HG02798 (cell line): Measurements from ENCODE around the gene MARK2.

Source experiments
- ATAC-seq: cut with Tn5 transposase; IDR thresholded peaks from one replicate; pipeline ENCODE4 v1.9.1; 2021; ENCODE audit warnings: mild to moderate bottlenecking; ENCODE audit not compliant: unreplicated experiment, poor library complexity

Gene MARK2

DNA sequence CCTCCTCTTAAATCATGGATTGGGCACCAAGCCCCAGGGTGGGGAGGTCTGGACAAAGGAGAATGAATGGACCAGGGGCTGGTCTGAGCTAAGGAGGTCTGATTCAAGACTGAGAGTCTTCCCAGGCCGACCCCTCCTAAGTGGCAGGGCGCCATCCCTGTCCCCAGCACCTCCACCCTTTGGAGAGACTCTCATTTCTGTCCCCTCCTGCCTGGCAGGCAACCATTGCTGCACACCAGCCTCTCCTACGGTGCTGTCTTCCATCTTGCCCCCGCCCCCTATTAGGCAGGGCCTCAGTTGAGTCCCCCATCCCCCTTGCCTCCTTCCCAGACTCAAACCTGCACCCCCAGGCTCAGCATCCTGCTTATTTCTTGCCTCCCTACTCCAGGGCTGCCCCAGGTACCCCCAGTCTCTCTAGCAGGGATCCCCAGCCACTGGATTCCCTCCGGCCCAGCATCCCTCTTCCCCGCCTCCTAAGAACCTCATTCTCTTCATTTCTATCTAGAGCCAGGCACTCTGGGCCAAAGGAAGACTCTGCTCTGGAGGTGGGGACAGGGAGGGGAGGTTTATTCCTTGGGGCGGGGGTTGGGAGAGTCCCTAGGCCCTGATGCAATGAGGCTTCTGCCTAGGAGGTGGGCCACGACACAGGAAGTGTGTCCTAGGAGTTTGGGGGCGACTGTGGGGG is 79.7 kb downstream of the MARK2 start:
- ATAC-seq, result no peak

DNA sequence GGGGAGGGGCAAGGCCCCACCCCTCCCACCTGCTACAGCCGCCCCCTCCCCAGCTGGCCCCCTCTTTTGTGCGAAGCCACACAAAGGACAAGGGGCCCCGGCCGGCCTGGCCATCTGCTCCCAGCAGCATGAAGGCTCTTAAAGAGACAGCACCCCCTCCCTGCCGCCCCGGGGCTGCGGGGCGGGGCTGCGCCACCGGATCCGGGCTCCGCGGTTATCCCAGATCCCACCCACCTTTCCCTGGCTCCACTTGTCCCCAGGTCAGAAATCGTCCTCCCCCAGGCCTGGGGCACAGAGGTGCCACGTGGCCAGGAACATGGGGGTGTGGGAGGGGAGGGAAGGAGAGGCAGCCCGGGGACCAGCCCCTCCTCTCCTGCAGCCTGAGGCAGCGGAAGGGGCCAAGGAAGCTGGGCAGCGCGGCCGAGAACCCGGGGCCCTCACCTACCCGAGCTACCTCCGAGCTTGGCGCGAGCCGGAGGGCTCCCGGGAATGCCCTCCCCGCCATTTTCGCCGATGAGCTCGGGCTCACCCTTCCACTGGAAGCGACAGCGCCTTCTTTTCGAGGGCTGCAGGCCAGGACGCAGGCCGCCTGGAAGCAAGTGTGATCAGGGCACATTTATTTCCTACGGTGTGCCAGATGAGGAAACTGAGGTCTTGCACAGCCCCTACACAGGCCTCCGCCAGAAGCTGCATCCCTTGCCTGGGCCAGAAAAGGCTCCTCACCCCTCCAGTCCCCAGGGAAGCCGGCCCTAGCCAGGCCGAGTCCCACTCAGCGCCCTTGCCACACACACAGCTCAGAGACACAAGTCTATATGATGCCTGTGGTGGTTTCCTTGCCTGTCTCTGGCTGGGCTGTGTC is 80.6 kb downstream of the MARK2 start:
- ATAC-seq, result no peak

DNA sequence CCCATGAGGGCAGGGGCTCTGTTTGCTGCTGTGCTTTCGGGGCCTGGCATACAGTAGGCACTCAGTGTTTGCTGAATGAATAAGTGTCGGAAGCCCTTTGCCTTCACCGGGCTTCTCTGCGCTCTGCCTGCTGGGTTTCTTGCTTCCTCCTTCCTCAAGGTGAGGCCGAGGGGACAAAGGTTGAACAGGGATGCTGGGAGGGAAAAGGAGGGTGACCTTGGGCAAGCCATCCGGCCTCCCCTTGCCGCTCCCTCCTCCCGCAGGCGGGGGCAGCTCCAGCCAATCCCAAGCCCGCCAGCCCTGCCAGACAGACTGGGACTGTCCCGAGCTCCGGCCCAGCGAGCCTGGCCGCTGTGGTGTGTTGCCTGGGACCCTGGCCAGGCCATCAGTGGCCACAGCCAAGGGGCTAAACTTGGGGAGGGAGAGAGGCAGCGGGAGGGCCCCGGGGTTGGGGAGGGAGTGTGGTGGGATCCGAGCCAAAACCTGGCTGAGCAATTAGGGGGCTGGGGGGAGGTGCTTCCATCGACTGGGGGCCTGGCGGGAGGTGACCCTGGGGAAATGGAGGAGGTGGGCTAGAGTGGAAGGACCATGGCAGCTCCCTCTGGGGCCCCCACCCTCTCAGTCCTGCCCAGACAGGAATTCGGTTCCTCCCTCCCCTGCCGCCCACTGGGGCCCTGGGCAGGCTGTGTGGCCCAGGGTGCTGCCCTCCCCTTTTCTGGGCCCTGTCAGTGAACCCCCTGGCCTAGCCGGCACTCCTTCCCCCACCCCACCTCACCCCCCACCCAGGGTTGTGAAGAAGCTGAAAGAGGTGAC is 81.4 kb downstream of the MARK2 start:
- no peak for ATAC-seq

DNA sequence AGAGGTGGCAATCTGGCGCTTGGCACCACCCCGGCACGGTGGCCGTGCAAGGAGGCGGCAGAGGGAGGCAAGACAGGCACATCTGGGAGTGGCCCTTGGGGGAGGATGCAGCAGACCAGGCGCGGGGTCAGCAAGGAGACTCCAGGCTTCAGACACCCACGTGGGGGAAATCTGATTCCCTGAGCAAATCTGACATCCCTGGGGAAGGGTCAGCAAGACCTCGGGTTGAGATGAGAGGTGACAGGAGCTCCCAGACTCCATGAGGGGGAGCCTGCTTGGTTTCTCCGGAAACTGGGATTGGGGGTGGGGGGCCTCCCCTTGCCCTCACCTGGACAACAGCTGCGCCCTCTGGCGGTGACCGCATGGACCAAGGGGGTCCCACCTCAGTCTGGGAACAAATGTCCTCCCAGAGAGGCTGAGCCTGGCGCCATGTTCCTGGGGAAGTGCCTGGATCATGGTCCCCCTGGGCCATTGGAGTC is 82.1 kb downstream of the MARK2 start:
- no peak for ATAC-seq

DNA sequence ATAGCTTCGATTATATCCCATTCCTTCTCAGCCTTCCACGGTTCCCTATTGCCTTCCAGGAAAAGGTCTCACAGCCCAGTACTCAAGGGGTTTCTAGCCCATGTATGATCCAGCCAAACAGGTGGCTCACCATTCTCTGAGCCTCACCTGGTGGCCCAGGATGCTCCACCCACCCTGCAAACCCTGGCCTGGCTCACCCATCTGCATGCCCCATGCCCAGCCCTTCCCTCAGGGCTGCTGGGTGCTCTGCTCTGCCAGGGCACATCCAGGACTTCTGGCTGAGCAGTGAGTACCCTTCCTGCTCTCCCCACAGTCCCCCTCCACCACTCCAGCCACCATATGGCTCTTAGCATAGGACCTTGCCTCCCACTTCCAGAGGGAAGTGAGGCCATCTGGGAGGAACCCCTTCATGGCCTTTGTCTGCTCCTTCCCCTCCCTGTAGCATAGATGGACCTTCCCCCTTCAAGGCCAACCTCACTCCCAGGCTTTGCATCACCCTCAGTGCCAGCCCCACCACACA is 83.8 kb downstream of the MARK2 start:
- no peak for ATAC-seq

DNA sequence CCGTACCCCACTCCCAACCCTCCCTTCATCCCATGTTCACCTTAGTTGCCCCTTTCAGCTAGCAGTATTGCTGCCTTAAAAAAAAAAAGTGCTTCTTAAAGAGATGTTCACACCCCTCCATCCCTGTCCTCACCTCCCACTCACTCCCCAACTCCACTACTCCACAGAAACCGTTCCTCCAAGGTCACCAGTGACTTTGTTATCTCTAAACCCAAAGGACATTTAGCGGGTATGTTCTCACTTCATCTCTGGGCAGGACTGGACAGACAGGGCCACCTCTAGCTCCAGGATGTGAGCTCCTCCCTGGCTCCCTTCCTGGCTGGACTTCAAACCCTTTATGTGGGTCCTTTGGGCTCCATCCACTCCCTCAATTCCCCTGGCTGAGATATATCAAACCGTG is 84.4 kb downstream of the MARK2 start:
- ATAC-seq, result no peak

DNA sequence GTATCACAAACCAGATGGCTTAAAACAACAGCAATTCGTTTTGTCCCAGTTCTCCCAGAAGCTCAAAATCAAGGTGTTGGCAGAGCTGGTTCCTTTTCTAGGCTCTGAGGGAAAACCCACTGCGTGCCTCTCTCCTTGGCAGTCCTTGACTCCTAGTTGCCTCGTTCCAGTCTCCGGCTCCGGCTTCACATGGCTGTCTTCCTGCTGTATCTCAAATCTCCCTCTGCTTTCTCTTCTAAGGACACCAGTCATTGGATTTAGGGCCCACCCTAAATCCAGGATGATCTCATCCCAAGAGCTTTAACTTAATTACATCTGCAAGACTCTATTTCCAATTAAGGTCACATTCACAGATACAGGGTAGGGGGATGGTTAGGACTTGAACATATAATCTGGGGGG is 90.7 kb downstream of the MARK2 start:
- no peak for ATAC-seq

DNA sequence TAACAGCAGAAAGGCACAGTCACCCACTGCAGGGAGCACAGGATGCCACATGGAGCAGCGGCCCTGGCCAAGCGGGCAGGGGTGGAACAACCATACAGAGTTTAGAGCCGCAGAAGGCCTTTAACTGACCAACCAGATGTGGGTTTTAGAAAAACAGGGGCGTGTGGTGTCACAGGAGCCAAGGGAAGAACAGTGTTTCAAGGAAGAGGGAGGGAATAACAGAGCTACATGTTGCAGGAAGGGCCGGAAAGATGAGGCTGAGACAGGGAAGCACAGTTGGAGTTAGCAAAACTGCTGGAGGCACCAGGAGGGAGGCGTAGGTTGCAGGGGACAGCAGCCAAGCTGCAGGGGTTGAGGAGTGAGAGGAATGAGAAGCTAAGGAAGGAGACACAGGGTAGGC is 92.1 kb downstream of the MARK2 start:
- no peak for ATAC-seq

DNA sequence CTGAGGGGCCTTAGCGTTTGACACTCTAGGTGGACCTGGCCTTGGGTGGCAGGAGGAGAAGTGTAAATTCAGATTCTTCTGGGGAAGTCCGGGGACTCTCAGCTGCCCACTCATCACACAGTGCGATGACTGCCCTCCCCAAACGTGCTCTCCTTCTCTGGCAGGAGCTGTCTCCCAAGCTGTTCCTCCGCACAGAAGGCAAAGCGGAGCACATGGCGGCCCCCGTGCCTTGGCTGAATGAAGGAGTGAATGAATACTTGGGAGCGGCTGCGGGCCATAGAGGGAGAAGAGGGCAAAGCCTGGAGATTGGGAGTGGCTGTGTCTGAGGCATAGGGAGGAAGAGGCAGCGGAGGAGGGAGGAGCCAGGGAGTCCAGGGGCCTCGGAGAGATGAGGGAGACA is 93.0 kb downstream of the MARK2 start:
- ATAC-seq, result no peak

DNA sequence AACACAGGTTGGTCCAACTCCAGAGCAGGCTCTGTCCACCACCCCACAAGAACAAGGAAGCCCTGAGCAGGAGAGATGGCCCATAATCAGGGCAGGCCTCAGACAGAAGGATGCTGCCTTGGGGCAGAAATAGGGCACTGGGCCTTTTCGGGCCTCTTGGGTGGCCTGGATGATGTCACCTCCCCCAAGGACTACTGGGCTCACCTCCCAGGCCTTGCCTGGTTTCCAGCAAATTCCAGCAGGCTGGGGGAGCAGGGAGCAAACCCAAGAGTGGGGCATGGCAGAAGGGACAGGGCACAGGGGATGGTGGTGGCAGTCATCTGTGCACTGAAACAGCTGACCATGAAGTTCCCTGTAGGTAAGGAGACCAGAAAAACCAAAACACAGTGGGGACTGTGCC is 94.5 kb downstream of the MARK2 start:
- no peak for ATAC-seq

DNA sequence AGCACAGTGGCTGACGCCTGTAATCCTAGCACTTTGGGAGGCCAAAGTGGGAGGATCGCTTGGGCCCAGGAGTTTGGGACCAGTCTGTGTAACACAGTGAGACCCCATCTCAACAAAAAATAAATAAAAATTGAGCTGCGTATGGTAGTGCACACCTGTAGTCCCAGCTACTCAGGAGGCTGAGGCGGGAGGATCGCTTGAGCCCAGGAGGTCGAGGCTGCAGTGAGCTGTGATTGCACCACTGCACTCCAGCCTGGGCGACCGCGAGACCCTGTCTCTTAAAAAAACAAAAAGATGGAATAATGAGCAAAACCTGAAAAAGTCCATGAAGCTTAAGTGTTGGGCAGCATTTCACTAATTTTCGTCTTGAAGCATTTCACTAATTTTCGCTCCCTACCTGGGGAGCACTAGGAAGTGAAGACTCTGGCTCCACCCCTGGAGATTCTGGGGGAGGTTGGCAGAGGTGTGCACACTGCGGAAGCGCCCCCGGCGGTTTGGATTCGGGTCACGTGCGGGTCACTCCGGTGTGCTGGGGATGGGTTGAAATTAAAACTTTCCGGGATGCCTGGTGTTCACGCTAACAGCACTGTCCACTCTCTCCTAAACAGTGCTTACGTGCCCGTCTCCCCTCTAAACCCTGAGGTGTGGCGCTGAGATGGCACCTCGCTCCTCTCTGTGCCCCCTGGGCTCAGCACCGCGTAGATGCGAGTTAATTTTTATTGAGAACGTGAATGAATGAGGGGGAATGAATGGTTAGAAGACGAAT is 99.0 kb downstream of the MARK2 start:
- ATAC-seq, result peak; percentile 11

DNA sequence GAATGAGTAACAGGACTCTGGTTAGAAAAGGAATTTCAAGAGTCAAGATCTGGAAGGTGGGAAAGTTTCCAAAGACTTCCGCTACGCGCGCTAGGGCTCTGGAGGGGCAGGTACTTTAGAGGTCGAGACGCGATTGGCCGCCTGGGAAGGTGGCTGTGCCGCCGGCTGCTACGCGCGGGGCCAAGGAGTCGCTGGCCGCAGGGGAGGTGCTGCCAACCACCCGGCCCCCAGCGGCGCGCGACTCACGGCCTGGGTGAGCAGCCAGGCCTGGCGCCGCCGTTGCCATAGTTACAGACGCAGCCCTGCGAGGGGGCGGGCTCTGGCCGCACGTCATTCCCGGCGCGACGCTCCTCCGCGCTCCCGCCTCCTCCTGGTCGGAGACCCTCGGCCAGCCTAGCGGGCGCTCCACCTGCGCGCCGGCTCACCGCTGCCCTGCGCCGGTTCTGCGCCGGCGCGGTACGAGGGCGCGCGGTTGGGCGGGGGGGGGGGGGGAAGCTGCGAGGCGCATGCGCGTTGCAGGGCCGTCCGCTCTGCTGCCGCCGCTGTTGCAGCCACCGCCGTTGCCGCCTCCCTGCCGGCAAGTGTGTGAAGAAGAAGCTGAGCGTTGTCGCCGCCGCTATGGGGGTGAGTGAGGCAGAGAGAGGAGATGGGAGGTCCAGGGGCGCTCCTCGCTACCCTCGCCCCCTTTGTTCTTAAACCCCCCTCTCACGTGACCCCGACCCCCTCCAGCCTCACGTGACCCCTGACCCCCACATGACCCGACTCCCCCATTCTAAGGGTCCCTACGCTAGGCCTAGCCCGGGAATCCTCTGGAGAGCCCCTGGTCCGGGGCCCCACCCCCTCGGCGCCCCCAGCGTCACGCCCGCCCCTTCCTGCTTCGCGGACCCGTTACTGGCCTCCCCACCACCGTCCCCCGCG is 99.8 kb downstream of the MARK2 start, which contains the start of gene NAA40:
TSS of gene NAA40 (plus strand) at position 524 of the 918 bp plus-strand sequence. CDS start at position 619, 95 bp downstream.
- ATAC-seq, result peak; percentile 94

DNA sequence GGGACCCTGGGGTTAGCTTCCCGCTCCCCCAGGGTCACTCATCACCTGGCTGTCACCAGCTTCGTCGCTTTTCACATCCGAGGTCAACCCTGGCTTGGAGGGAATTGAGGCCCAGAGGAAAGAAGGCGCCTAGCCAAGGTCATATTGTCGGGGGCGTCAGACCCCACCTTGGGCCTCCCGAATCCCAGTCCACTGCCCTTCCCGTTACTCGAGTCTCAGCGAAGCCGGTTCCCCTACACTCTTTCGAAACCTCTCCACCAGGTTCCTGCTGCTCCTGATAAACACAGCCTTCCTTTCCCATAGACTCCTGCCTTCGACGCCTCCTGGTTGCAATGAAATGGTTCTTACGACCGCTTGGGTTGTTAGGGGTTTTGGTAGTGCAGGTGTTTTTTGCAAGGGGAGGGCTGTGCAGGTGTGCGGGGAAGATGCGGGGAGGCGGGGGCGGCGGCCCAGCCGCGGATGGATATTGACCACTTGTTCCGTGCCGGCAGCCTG is 100.5 kb downstream of the MARK2 start:
- ATAC-seq, result no peak

DNA sequence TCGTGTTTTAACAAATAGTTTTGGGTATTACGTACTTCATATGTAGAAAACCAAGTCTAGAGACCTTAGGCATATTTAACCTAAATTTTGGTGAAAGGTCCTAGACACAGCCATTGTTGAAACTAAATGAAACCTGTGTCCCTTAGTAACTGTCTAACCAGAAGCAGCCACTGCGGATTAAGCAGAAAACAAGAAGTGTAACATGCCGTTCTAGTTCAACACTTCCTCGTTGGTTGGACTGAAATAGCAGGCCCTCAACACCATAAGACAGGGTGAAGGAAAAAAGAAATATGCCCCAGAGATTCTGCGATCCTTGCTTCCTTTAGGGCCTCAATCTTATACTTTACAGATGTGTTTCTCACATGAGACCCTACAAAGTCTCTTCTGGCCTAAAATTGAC is 101.9 kb downstream of the MARK2 start:
- no peak for ATAC-seq

DNA sequence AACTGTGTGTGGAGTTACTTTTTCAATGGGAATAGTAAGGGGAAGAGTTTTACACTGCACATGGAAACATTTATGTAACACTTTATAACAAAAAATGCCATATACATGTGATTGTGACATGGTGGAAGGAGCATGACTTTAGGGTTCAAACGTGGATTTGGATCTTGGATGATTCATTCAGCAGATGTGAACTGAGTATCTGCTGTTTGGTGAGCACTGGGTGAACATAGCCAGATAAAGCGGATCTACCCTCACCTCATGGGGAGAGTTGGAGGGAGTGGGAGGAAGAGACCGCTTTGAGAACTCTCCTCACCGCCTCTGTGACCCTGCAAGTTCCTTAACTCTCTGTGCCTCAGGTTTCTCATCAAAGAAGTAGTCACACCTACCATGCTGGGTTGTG is 103.0 kb downstream of the MARK2 start:
- no peak for ATAC-seq

DNA sequence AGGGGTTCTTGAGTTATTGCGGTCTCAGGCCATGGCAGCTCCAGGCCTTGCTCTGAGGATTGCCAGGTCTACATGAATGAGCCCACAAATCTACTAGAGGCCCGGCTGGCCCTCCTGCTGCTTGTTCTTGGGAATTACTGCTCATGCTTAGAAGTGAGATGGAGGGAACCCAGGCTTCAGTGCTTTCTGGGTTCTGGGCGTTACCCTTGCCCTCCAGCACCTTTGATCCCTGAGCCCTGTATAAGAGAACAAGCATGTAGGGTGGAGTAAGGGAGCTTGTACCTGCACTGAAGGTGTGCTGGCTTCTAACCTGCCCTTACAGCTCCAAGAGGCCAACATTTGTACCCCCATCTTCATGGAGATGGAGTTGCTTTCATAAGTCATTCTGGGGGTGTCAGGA is 103.9 kb downstream of the MARK2 start:
- ATAC-seq, result no peak

DNA sequence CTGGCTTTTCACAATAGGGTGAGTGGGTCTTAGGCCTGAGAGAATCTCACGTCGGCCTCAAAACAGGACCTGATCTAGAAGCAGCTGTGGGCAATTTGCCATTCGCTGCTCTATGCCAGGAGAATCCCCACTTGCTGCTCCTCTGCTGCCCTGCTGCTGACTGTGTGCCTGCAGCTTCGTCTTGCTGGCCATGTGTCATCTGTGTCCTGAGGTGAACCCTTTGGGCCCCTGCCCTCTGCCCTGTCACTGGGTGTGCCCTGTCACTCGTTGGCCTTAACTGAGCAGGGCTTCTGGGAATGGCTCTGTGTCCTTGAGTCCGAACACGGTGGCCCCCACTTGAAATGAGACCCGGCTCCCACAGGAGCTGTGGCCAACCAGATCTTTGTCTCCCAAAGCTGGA is 106.1 kb downstream of the MARK2 start:
- no peak for ATAC-seq

DNA sequence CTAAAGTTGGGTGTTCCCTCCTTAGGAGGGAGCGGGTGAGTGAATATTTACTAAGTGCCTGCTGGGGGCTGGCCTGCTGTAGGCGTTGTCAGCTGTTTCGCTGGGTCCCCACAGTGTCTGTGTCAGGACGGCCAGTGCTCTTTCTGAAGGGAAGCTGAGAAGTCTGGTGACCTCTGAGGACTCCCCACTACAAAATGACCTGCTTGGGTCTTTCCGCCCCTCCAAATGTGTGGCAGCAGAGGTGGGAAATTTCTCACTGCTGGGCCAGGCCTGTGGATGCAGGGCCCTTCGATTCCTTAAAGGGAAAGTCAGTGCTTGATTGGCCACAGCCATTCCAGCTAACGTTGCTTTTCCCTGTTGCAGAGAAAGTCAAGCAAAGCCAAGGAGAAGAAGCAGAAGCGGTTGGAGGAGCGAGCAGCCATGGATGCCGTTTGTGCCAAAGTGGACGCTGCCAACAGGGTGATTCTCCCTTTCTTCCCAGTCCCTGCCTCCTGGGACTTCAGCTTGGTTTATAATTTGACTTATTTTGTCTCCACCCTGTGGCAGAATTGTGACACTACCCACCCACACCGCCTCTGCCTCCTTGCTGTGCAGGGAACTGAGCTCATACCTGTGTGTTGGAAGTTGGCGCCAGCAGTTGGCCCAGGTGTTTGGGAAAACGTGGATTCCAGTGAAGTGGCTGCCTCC is 106.7 kb downstream of the MARK2 start:
- peak; percentile 35 for ATAC-seq
